SK-N-SH treated with all-trans-retinoic acid at 6 μM for 48 hours (cell line): ENCODE data around the gene THAP11.

Source experiments
- ESRRG ChIP-seq: fragments of 250-450 bp; sonication (Bioruptor Pico); IDR thresholded peaks from 2 replicates; pipeline ENCODE4 v1.6.1; 2021; ENCODE audit warnings: mild to moderate bottlenecking
- PPARA ChIP-seq: fragments of 250-450 bp; sonication (Bioruptor Pico); IDR thresholded peaks from 2 replicates; pipeline ENCODE4 v1.5.0; 2020; ENCODE audit warnings: mild to moderate bottlenecking, borderline replicate concordance
- ZFP30 ChIP-seq: fragments of 450-650 bp; formaldehyde crosslinking; IDR thresholded peaks from 2 replicates; pipeline ENCODE4 v1.5.0; 2022; ENCODE audit warnings: mild to moderate bottlenecking, moderate library complexity
- TF ChIP-seq, protein P1 (sequence below): fragments of 250-450 bp; sonication (Bioruptor Pico); IDR thresholded peaks from 2 replicates; pipeline ENCODE4 v1.5.0; 2020; ENCODE audit warnings: mild to moderate bottlenecking, moderate library complexity
- TF ChIP-seq, protein P2 (sequence below): fragments of 250-450 bp; sonication (Bioruptor Pico); IDR thresholded peaks from 2 replicates; pipeline ENCODE4 v1.5.1; 2020; ENCODE audit warnings: low read depth, mild to moderate bottlenecking, moderate library complexity

DNA sequence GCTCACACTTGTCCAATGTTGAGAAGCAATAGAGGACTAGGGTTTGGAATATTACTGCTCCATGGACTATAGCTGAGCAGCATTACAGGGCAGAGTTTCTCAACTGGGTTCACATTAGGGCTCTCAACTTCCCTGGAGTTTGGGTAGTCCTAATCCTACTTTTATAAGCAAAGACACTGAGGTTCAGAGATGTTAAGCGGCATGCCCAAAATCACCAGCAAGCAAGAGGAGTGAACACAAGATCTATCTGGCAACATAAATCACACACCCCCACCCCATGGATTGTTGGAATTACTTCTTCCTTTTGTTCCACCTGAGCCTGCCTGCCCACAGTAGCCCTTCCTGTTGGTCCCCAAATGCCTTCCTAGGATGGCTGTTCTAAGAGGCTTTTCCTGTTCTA, 30.2 kb upstream of the THAP11 start:
- TF ChIP-seq PPARA (CRISPR knock-in tag) (no peak), ZFP30 (CRISPR knock-in tag) (no peak), ESRRG (CRISPR knock-in tag) (no peak)
- TF ChIP-seq, protein P1, sequence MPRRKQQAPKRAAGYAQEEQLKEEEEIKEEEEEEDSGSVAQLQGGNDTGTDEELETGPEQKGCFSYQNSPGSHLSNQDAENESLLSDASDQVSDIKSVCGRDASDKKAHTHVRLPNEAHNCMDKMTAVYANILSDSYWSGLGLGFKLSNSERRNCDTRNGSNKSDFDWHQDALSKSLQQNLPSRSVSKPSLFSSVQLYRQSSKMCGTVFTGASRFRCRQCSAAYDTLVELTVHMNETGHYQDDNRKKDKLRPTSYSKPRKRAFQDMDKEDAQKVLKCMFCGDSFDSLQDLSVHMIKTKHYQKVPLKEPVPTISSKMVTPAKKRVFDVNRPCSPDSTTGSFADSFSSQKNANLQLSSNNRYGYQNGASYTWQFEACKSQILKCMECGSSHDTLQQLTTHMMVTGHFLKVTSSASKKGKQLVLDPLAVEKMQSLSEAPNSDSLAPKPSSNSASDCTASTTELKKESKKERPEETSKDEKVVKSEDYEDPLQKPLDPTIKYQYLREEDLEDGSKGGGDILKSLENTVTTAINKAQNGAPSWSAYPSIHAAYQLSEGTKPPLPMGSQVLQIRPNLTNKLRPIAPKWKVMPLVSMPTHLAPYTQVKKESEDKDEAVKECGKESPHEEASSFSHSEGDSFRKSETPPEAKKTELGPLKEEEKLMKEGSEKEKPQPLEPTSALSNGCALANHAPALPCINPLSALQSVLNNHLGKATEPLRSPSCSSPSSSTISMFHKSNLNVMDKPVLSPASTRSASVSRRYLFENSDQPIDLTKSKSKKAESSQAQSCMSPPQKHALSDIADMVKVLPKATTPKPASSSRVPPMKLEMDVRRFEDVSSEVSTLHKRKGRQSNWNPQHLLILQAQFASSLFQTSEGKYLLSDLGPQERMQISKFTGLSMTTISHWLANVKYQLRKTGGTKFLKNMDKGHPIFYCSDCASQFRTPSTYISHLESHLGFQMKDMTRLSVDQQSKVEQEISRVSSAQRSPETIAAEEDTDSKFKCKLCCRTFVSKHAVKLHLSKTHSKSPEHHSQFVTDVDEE (CRISPR knock-in tag), result no peak
- TF ChIP-seq, protein P2, sequence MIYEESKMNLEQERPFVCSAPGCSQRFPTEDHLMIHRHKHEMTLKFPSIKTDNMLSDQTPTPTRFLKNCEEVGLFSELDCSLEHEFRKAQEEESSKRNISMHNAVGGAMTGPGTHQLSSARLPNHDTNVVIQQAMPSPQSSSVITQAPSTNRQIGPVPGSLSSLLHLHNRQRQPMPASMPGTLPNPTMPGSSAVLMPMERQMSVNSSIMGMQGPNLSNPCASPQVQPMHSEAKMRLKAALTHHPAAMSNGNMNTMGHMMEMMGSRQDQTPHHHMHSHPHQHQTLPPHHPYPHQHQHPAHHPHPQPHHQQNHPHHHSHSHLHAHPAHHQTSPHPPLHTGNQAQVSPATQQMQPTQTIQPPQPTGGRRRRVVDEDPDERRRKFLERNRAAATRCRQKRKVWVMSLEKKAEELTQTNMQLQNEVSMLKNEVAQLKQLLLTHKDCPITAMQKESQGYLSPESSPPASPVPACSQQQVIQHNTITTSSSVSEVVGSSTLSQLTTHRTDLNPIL (CRISPR knock-in tag), result no peak
